Measurements from ENCODE around the gene PFN4. TPM values are rescaled to one million over a fixed set of nuclear protein-coding genes. Genes with fewer than 3 reads are reported as not detected.
A peak's percentile ranks its signal among the peaks of the same experiment; 100 is the strongest.

The PFN4 gene
- total and polyA plus RNA-seq, 2 donors (not counting 1 experiment from before 2014, with no cell fraction given), result 0.26 to 0.66 TPM

DNA sequence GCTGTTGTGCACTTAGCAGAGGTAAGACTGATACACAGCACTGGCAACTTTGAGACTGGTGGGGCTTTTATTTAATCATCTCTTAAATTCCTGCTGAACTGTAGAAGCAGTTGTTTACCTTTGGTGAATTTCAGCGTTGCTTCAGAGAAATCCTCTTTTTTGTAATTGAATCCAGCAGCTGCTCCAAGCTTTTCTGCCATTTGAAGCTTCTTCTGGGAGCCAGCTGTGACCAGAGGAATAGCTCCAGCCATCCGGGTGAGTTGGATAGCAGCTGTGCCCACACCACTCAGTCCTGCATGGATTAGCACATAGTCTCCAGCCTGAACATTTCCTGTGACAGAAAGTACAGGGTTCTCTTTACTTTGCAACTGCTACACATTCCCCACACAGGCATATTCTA is 42.4 kb downstream of the PFN4 start:
- Histone ChIP-seq H3K36me3 (ENCODE audit: control insufficient read depth, insufficient read depth, low read length) (peaks cover 7% of the 10 kb centered on the region), H3K79me2 (ENCODE audit: control insufficient read depth, insufficient read depth, low read length) (peaks cover 4% of the 10 kb centered on the region), H3K4me2 (ENCODE audit: extremely low read depth, insufficient read depth, low read length) (no peak overlapping the region), H3K27me3 (ENCODE audit: control insufficient read depth, insufficient read depth, low read length) (no peaks in the 10 kb centered on the region), H3K9ac (ENCODE audit: insufficient read depth, low read length) (no peak overlapping the region), H2AFZ (ENCODE audit: low read length) (no peak overlapping the region), H3K9me3 (ENCODE audit: control insufficient read depth, insufficient read depth, low read depth, low read length) (no peaks in the 10 kb centered on the region), H3K4me1 (ENCODE audit: control insufficient read depth, extremely low read depth, insufficient read depth, low read length) (peaks cover 12% of the 10 kb centered on the region), H3K27ac (ENCODE audit: insufficient read depth, low read length) (no peak overlapping the region), H4K20me1 (ENCODE audit: control insufficient read depth, extremely low read depth, insufficient read depth, low read length) (no peaks in the 10 kb centered on the region), H3K4me3 (replicated peaks in 1 of 4; ENCODE audit: control extremely low read depth in 1 of 4, insufficient read depth in 1 of 4, low read depth in 3 of 4, low read length in 4 of 4) (no peak overlapping the region)
- no peak for DNase-seq (ENCODE audit: low read depth in 2 of 2)
- TF ChIP-seq, protein P1, sequence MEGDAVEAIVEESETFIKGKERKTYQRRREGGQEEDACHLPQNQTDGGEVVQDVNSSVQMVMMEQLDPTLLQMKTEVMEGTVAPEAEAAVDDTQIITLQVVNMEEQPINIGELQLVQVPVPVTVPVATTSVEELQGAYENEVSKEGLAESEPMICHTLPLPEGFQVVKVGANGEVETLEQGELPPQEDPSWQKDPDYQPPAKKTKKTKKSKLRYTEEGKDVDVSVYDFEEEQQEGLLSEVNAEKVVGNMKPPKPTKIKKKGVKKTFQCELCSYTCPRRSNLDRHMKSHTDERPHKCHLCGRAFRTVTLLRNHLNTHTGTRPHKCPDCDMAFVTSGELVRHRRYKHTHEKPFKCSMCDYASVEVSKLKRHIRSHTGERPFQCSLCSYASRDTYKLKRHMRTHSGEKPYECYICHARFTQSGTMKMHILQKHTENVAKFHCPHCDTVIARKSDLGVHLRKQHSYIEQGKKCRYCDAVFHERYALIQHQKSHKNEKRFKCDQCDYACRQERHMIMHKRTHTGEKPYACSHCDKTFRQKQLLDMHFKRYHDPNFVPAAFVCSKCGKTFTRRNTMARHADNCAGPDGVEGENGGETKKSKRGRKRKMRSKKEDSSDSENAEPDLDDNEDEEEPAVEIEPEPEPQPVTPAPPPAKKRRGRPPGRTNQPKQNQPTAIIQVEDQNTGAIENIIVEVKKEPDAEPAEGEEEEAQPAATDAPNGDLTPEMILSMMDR (conservative IDR thresholded peaks at IDR 0.05 in 1 of 2, IDR thresholded peaks at IDR 0.05 in 1 of 2; ENCODE audit: low read depth in 1 of 2, low read length in 2 of 2), result no peak
- TF ChIP-seq EZH2 (IDR thresholded peaks at IDR 0.05; ENCODE audit: low read length, missing control alignments), result no peak

DNA sequence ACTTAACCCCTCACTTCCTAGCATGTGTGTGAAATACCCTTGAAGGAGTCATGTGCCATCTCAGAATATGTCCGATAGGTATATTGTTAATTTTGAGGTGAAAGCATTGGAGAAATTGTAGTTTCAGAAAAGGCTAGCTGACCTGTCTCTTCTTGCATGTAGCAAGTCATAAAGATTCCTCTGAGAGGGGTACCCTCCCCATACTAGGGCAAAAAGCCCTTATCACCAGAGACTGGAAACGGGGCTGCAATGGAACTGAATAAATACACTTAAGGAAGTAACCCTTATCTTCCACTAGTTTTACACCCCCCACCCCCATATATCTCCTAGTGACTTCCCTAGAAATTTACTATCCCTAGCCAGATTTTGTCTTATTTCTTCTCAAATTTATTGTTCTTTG is 45.3 kb downstream of the PFN4 start:
- H3K27me3 ChIP-seq (ENCODE audit: control insufficient read depth, insufficient read depth, low read length), result no peaks in the 10 kb centered on the region
- peak overlapping the region; percentile 52 for H3K27ac ChIP-seq (ENCODE audit: insufficient read depth, low read length)
- H3K79me2 ChIP-seq (ENCODE audit: control insufficient read depth, insufficient read depth, low read length), result peaks cover 14% of the 10 kb centered on the region
- DNase-seq (ENCODE audit: low read depth in 2 of 2), result no peak
- H3K9me3 ChIP-seq (ENCODE audit: control insufficient read depth, insufficient read depth, low read depth, low read length), result no peaks in the 10 kb centered on the region
- H4K20me1 ChIP-seq (ENCODE audit: control insufficient read depth, extremely low read depth, insufficient read depth, low read length), result no peaks in the 10 kb centered on the region
- H3K4me1 ChIP-seq (ENCODE audit: control insufficient read depth, extremely low read depth, insufficient read depth, low read length), result peaks cover 5% of the 10 kb centered on the region
- H3K4me2 ChIP-seq (ENCODE audit: extremely low read depth, insufficient read depth, low read length), result peak overlapping the region; percentile 92
- TF ChIP-seq EZH2 (IDR thresholded peaks at IDR 0.05; ENCODE audit: low read length, missing control alignments), result no peak
- TF ChIP-seq, protein P1 (conservative IDR thresholded peaks at IDR 0.05 in 1 of 2, IDR thresholded peaks at IDR 0.05 in 1 of 2; ENCODE audit: low read depth in 1 of 2, low read length in 2 of 2), result no peak
- H2AFZ ChIP-seq (ENCODE audit: low read length), result peak overlapping the region; percentile 50
- peak overlapping the region in 3 of 4 experiments; percentile 70 to 100 (median 97) for H3K4me3 ChIP-seq (replicated peaks in 1 of 4; ENCODE audit: control extremely low read depth in 1 of 4, insufficient read depth in 1 of 4, low read depth in 3 of 4, low read length in 4 of 4)
- no peak overlapping the region for H3K9ac ChIP-seq (ENCODE audit: insufficient read depth, low read length)
- peaks cover 7% of the 10 kb centered on the region for H3K36me3 ChIP-seq (ENCODE audit: control insufficient read depth, insufficient read depth, low read length)

DNA sequence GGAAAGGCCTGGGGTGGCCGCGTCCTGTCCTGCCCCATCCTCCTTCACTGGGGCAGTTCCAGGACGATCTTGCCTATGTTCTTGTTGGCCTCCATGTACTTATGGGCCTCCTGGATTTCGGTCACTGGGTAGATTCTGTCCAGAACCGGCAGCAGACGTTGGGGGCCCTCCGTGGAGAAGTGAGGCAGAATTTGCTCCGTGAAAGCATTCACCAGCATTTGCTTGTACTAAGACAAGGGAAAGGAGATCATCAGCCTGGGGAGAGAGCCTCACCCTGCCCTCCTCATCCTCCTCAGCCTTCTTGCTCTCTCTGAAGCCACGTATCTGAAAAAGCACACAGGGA is 45.6 kb downstream of the PFN4 start:
- Histone ChIP-seq H3K4me1 (ENCODE audit: control insufficient read depth, extremely low read depth, insufficient read depth, low read length) (peaks cover 5% of the 10 kb centered on the region), H3K27ac (ENCODE audit: insufficient read depth, low read length) (peak overlapping the region; percentile 52), H3K4me3 (replicated peaks in 1 of 4; ENCODE audit: control extremely low read depth in 1 of 4, insufficient read depth in 1 of 4, low read depth in 3 of 4, low read length in 4 of 4) (peak overlapping the region; percentile 54 to 100 (median 84)), H4K20me1 (ENCODE audit: control insufficient read depth, extremely low read depth, insufficient read depth, low read length) (no peaks in the 10 kb centered on the region), H2AFZ (ENCODE audit: low read length) (peak overlapping the region; percentile 50), H3K4me2 (ENCODE audit: extremely low read depth, insufficient read depth, low read length) (peak overlapping the region; percentile 92), H3K36me3 (ENCODE audit: control insufficient read depth, insufficient read depth, low read length) (peaks cover 7% of the 10 kb centered on the region), H3K79me2 (ENCODE audit: control insufficient read depth, insufficient read depth, low read length) (peaks cover 14% of the 10 kb centered on the region), H3K9me3 (ENCODE audit: control insufficient read depth, insufficient read depth, low read depth, low read length) (no peaks in the 10 kb centered on the region), H3K9ac (ENCODE audit: insufficient read depth, low read length) (peak overlapping the region; percentile 57), H3K27me3 (ENCODE audit: control insufficient read depth, insufficient read depth, low read length) (no peaks in the 10 kb centered on the region)
- TF ChIP-seq, protein P1 (conservative IDR thresholded peaks at IDR 0.05 in 1 of 2, IDR thresholded peaks at IDR 0.05 in 1 of 2; ENCODE audit: low read depth in 1 of 2, low read length in 2 of 2), result no peak
- TF ChIP-seq EZH2 (IDR thresholded peaks at IDR 0.05; ENCODE audit: low read length, missing control alignments), result no peak
- DNase-seq (ENCODE audit: low read depth in 2 of 2), result peak in 1 of 2 donors; percentile 7
